Testis (tissue), 3 donors: ENCODE data around the gene PLPPR1. TPM values are rescaled to one million over a fixed set of nuclear protein-coding genes. Genes with fewer than 3 reads are reported as not detected.

Experiments used
- DNase-seq: peaks from one replicate; pipeline ENCODE4 v3.0.0-alpha.2; 2019
- H3K27ac ChIP-seq, 2 donors: fragments of 200-600 bp; sonication (generic); one replicate each; pipeline ENCODE4 v1.5.1; 2019
- H3K27me3 ChIP-seq: fragments of 200-600 bp; sonication (generic); one replicate; pipeline ENCODE4 v1.5.1; 2019
- H3K36me3 ChIP-seq: fragments of 200-600 bp; sonication (generic); one replicate; pipeline ENCODE4 v1.5.1; 2017; ENCODE audit warnings: low read depth; ENCODE audit errors: missing control alignments
- H3K4me1 ChIP-seq: fragments of 200-600 bp; sonication (generic); one replicate; pipeline ENCODE4 v1.5.1; 2019
- H3K4me3 ChIP-seq, 2 donors: fragments of 200-600 bp; sonication (generic); one replicate each; pipeline ENCODE4 v1.5.1; 2017 to 2019
- H3K9me3 ChIP-seq: fragments of 200-600 bp; sonication (generic); one replicate; pipeline ENCODE4 v1.5.1; 2017
- POLR2A ChIP-seq: fragments of 450-650 bp; IDR thresholded peaks from one replicate; pipeline ENCODE4 v1.6.1; 2017; ENCODE audit warnings: antibody characterized with exemption, mild to moderate bottlenecking, moderate library complexity
- WGBS, 2 donors: methylation state at CpG; one replicate each; pipeline ENCODE4 v1.1.5; 2018; 5-methylcytosine and 5-hydroxymethylcytosine counted together
- intact Hi-C: fragments of 100-400 bp; cut with DNase I; formaldehyde crosslinking; loops from one replicate; pipeline ENCODE4 v1.15.1; 2023; ENCODE audit warnings: low total_unique reads
- polyA plus RNA-seq: library from polyadenylated mRNA; stranded (reverse); fragments of 350-450 nt; fragmentation: Illumina TruSeq; extraction: RNeasy Lipid Tissue Mini Kit (QIAGEN cat#74804); gene quantifications from one replicate; pipeline ENCODE4 v1.2.3, GENCODE V29; 2014; ENCODE audit warnings: low read depth, low replicate concordance; ENCODE audit not compliant: insufficient read depth
- total RNA-seq, 2 donors: library from RNA; depleted of rRNA; stranded (reverse); fragments of >200 nt; gene quantifications; one replicate each; pipeline ENCODE4 v1.2.3, GENCODE V29; 2016
- TF ChIP-seq, protein P1 (sequence below), 3 experiments: fragments of 450-650 bp in 2 of 3; fragments of 200-600 bp in 1 of 3; sonication (generic) in 1 of 3; IDR thresholded peaks; one replicate each; pipeline ENCODE4 v1.5.1; 2016 to 2019; ENCODE audit warnings: antibody characterized with exemption in 3 of 3, mild to moderate bottlenecking in 2 of 3, moderate library complexity in 1 of 3

The PLPPR1 gene
- total and polyA plus RNA-seq, 3 donors from 2014 or later = 1.2 to 2.9 (median 2.5) TPM

- intact Hi-C loops = no loop called here
- Histone ChIP-seq H3K9me3 (no peaks in the 10 kb centered on the region), H3K27me3 (no peaks in the 10 kb centered on the region), H3K36me3 (no peaks in the 10 kb centered on the region), H3K4me1 (no peaks in the 10 kb centered on the region), H3K4me3 (no peak overlapping the region), H3K27ac (no peak overlapping the region)
- TF ChIP-seq, protein P1, sequence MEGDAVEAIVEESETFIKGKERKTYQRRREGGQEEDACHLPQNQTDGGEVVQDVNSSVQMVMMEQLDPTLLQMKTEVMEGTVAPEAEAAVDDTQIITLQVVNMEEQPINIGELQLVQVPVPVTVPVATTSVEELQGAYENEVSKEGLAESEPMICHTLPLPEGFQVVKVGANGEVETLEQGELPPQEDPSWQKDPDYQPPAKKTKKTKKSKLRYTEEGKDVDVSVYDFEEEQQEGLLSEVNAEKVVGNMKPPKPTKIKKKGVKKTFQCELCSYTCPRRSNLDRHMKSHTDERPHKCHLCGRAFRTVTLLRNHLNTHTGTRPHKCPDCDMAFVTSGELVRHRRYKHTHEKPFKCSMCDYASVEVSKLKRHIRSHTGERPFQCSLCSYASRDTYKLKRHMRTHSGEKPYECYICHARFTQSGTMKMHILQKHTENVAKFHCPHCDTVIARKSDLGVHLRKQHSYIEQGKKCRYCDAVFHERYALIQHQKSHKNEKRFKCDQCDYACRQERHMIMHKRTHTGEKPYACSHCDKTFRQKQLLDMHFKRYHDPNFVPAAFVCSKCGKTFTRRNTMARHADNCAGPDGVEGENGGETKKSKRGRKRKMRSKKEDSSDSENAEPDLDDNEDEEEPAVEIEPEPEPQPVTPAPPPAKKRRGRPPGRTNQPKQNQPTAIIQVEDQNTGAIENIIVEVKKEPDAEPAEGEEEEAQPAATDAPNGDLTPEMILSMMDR (IDR thresholded peaks at IDR 0.05) = no peak
- no peak for TF ChIP-seq POLR2A
- no peak for DNase-seq
- WGBS, 2 donors = 77 to 79% methylated on average over 4 of the region's 4 CpGs
Observed at GRCh38 chr9:101225271-101225670, 196.7 kb downstream of the PLPPR1 start.

DNA sequence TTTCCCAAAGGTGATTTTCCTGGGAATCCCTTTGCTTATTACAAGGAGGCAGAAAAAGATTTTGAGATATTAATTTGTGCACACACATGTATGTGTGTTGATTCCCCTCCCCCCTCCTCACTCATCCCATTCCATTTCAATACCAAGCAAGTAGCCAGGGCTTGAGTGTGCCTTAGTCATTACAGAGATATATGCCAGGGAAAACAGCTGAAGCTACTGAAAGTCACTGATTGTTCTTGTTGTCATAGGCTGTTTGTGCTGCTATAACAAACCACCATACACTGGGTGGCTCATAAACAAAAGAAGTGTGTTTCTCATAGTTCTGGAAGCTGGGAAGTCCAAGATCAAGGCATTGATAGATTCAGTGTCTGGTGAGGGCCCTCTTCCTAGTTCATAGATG, 197.6 kb downstream of the PLPPR1 start:
- no peaks in the 10 kb centered on the region for H3K27me3 ChIP-seq
- H3K27ac ChIP-seq = no peak overlapping the region
- TF ChIP-seq POLR2A = no peak
- TF ChIP-seq, protein P1 (IDR thresholded peaks at IDR 0.05) = no peak
- H3K4me3 ChIP-seq = no peak overlapping the region
- no peak for DNase-seq
- no peaks in the 10 kb centered on the region for H3K4me1 ChIP-seq
- no peaks in the 10 kb centered on the region for H3K9me3 ChIP-seq
- intact Hi-C loops = no loop called here
- no peaks in the 10 kb centered on the region for H3K36me3 ChIP-seq

- Histone ChIP-seq H3K27ac (no peak overlapping the region), H3K9me3 (no peaks in the 10 kb centered on the region), H3K27me3 (no peaks in the 10 kb centered on the region), H3K4me1 (no peaks in the 10 kb centered on the region), H3K4me3 (no peak overlapping the region), H3K36me3 (no peaks in the 10 kb centered on the region)
- DNase-seq = no peak
- TF ChIP-seq, protein P1 (IDR thresholded peaks at IDR 0.05) = no peak
- no peak for TF ChIP-seq POLR2A
- WGBS, 2 donors = 75 to 95% methylated on average over 3 of the region's 3 CpGs
- intact Hi-C loops = no loop called here
Observed at GRCh38 chr9:101226803-101227202, 198.3 kb downstream of the PLPPR1 start.

DNA sequence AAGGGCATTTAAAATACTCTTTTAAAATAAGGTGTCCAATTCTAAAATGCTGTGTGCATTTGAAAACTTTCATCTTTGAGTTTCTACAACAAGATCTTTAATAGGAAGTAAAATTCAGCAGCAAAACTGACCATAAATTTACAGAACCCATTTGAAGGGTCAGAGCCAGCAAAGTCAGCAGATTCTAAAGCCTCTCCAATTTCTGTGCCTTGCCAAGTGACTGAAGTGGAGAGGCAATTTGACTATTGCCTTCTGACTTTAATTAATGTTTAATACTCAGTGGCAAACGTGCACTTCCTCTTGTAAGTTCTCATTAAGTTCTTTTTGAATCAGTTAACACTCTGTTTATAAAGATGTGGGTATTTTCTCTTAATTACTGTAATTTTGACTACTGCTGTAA, 201.1 kb downstream of the PLPPR1 start:
- WGBS, 2 donors = 49 to 55% methylated on average over 1 of the region's 1 CpG
- Histone ChIP-seq H3K4me3 (no peak overlapping the region), H3K9me3 (no peaks in the 10 kb centered on the region), H3K27ac (no peak overlapping the region), H3K4me1 (no peaks in the 10 kb centered on the region), H3K36me3 (no peaks in the 10 kb centered on the region), H3K27me3 (no peaks in the 10 kb centered on the region)
- no peak for DNase-seq
- no peak for TF ChIP-seq POLR2A
- TF ChIP-seq, protein P1 (IDR thresholded peaks at IDR 0.05) = no peak
- intact Hi-C loops = no loop called here

- H3K4me1 ChIP-seq = no peaks in the 10 kb centered on the region
- WGBS, 2 donors = 79 to 100% methylated on average over 2 of the region's 2 CpGs
- DNase-seq = no peak
- intact Hi-C loops = no loop called here
- H3K36me3 ChIP-seq = no peaks in the 10 kb centered on the region
- H3K4me3 ChIP-seq = no peak overlapping the region
- H3K27me3 ChIP-seq = no peaks in the 10 kb centered on the region
- H3K9me3 ChIP-seq = no peaks in the 10 kb centered on the region
- no peak overlapping the region for H3K27ac ChIP-seq
- no peak for TF ChIP-seq POLR2A
- TF ChIP-seq, protein P1 (IDR thresholded peaks at IDR 0.05) = no peak
Observed at GRCh38 chr9:101232405-101232977, 204.0 kb downstream of the PLPPR1 start.
